Measurements from ENCODE around the gene ATP2A2.
"Not testable (repeated sequence)": the region's sequence is repeated elsewhere in the genome, so short reads cannot be mapped to it uniquely, and the experiment has no call there.

Gene ATP2A2

DNA sequence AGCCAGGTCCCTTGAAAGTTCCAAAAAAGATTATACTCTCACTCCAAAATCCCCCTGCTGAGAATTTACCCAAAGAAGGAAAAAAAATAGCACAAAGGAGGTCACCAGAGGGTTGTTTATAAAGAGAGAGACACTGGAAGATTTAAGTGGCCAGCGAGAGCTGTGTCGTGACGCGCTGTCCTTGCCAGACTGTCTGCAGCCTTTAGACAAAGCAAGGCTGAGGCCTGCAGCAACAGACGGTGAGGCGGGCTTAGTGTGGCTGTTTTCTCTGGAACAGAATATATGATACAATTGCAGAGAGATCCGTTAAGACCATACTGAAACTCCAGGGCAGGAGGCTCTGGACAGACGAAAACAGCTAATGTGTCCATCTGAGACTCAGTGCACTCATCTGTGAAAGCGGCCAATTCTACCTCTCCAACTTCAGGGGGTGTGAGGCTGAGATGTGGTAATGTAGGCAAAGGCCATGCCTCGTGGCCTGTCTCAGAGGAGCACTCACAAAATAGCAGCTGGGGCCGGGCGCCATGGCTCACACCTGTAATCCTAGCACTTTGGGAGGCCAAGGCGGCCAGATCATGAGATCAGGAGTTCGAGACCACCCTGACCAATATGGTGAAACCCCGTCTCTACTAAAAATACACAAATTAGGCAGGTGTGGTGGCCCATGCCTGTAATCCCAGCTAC is 86.3 kb downstream of the ATP2A2 start:
- DNase-seq (ENCODE audit: low read depth in 2 of 2), result no peak

DNA sequence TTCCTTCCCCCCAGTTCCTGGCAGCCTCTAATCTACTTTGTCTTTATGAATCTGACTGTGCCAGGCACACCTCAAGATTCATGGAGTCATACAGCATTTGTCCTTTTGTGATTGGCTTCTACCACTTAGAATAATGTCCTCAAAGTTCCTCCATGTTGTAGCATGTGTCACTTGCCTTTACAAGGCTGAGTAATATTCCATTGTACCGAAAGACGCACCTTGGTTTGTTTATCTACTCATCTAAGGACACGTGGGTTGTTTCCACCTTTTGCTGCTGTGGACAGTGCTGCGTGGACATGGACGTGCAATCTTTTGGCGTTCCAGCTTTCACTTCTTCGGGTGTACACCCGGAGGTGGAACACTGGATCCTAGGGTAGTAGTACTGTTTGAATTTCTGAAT is 88.9 kb downstream of the ATP2A2 start:
- DNase-seq (ENCODE audit: low read depth in 2 of 2), result no peak

DNA sequence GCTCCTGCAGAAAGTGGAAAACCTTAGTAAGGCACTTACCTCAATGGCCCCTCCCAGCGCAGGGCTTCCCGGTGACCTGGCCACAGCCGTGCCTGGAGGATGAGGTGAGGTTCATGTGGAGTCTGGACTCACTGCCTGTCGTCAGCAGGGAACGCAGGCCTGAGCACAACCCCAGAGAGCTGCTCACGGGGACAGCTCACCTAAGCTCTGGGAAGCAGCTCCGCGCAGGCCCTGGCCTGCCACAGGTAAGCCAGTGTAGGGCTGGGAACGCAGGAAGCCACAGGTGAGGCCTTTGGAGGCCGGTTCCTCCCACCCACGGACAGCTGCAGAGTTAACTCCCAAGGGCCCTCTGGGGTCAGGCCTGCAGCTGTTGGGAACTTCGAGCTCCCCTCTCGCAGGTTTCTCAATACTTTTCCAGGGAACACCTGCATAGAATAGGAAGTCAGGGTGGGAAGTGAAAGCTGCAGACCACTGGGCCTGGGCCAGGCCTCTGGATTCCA is 89.7 kb downstream of the ATP2A2 start:
- no peak for DNase-seq (ENCODE audit: low read depth in 2 of 2)

- no peak for DNase-seq (ENCODE audit: low read depth in 2 of 2)
Observed at GRCh38 chr12:110371408-110372055, 90.5 kb downstream of the ATP2A2 start.

DNA sequence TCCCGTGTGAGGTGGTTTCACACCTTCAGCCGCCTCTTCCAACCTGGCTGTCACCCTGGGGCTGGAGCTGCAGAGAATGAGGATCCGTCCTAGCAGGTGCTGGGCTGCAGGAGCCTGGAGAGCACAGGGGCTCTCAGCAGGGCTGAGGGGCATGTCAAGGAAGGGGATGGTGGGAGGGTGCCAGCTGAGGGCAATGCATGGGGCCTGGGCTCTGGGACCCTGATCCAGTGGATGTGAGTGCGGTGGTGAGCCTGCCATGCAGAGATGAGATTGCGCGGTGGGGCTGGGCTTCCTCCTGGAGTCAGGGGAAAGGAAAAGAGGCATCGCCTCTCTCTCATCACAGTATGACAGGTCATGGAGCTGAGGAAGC is 91.0 kb downstream of the ATP2A2 start:
- no peak for DNase-seq (ENCODE audit: low read depth in 2 of 2)

DNA sequence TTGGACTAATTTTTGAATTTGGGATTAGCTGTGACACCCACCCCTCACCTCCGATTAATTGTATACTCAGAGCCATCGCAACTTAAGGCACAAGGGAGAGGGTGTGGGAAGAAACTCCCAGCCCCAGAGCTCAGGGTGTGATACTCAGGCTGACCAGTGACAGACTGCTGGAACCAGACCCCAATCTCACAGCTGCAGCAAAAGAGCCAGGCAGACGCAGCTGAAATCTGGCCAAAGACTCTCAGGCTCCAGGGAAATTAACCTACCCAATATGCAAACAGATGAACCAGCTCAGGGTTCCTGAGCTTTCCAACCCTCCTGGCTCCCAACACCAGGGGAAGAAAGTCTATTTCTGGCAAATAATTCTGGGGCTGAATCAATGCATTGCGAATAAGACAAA is 92.0 kb downstream of the ATP2A2 start:
- DNase-seq (ENCODE audit: low read depth in 2 of 2), result no peak

- DNase-seq (ENCODE audit: low read depth in 2 of 2), result no peak
Observed at GRCh38 chr12:110373425-110373824, 92.4 kb downstream of the ATP2A2 start.

DNA sequence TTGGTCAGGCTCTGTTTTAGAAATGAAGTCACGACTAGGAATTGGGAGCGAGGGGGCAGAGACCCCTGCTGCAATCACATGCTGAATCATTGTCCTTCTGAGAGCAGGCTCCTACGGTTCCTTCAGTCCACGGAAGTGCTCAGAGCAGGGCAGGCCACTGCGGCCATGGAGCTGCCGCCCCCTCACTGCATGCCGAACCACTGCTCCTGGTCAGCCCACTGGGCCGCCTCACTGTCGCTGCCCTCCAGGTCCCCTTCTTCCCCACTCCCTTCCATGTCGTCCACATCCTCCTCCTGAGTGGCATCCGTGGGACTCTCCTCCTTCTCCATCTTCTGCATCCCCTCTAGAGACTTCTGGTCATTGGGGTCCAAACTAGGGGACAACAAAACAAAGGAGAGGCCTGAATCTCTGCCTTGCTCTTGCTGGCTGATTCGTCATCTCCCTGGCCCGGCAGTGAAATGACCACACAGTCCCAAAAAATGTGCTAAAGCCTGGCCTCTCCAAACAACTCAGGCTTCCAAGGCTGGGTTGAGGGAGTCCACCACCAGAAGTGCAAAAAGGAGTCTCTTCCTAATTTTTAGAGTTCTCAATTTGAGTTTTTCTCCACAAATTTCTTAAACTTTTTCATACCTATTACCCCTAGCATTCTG is 93.0 kb downstream of the ATP2A2 start:
- no peak for DNase-seq (ENCODE audit: low read depth in 2 of 2)

DNA sequence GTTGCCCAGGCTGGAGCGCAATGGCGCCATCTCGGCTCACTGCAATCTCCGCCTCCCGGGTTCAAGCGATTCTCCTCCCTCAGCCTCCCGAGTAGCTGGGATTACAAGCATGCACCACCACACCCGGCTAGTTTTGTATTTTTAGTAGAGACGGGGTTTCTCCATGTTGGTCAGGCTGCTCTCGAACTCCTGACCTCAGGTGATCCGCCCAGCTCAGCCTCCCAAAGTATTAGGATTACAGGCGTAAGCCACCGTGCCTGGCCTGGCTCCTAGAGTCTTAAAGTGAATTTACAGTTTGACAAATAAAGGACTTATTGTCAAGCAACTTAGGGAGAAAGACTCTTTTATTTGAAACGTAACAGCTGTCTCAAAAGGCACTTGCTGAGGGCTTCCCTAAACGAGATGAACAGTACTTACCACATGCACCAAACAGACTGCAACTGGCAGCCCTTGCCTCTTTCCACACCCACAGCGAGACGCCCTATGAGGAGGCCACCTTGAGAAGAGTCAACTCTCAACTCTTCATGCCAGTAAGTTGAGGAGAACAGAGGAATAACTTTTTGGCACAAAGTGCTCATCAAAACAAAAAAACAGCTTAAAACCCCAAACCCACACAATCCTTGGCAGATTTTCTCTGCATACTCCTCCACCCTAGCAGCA is 97.2 kb downstream of the ATP2A2 start:
- not testable (repeated sequence) for DNase-seq (ENCODE audit: low read depth in 2 of 2)

DNA sequence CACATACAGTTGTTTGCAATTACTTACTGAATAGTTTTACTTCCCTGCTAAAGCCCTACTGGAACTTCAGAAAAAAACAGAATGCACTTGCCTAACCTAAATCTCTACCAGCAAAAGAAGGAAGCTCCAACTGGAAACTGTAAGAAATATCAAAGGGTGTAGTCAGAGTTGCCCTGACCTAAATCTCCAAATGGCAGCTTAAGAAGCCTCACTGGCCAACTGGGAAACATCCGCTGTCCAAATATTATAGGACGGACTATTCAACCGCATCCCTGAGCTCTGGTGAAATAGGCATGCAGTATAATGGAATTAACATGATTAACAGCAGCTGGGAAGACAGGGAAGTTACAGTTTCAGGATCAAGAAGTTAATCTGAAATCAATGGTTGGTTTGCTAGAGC is 98.2 kb downstream of the ATP2A2 start:
- no peak for DNase-seq (ENCODE audit: low read depth in 2 of 2)

DNA sequence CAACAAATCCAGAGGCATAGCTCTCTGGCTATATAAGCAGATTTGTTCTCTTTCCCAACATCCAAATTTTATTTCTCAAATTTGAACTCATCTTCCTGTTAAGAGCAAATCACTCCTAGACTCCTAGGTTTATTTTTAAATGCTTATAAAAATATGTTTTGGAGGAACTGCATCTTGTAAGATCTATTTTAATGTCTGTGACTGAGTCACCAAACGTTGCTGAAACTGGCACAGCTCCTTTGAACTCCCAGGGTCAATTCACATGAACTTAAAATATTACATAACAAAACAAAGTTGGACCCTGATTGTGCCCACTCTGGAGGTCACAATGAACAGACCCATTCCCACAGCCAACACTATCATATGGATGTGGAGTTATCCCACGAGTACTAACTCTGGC is 98.6 kb downstream of the ATP2A2 start:
- no peak for DNase-seq (ENCODE audit: low read depth in 2 of 2)

GRCh38 chr12:110382683-110383082 is 101.6 kb downstream of the ATP2A2 start:
- no peak for DNase-seq (ENCODE audit: low read depth in 2 of 2)
